Astrocyte of the hippocampus (primary cell): ENCODE results near the gene DARS2.

ENCODE experiments used
- DNase-seq: peaks from one replicate; pipeline ENCODE4 v3.0.0; 2011; ENCODE audit warnings: low read depth, low spot score

DARS2 gene

DNA sequence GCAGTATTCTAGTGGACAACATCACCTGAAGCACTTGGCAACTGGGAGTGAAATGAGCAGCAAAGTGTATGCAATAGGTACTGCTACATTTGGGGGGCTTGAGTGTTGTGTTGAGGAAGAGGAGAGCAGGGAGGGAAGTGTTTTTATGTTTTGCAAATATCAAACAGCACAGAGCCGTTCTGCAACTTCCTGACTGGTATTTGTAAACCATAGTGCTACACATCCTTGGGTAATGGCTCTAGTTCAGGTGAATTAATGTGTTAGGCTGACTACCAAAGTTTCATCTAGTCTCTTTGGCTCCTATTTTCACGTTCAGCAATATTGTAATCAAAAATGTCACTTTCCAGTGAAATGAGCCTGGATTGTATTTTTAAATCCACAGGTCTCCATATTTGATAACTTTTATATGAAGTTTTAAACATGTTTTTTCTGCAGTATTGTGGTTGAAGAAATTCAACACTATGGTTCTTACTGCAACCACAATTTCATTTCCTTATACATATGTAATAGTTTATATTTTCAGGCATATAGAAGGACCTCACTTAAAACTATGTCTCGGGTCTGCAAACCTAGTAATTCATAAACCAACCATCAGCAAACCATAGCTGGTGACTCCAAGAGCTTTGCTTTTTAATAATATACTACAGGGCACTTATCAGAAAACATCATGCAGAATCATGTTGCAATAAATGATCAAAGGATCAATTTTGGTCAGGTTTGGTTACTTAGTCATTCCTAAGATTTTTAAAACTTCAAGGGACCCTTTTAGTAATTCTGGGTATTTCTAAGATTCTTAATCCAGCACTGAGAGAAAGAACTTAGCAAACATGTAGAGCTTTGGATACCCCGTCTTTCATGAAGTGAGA is 62.5 kb downstream of the DARS2 start:
- DNase-seq = no peak

- DNase-seq = no peak
Measured at GRCh38 chr1:173887627-173888026, 63.2 kb downstream of the DARS2 start.

DNA sequence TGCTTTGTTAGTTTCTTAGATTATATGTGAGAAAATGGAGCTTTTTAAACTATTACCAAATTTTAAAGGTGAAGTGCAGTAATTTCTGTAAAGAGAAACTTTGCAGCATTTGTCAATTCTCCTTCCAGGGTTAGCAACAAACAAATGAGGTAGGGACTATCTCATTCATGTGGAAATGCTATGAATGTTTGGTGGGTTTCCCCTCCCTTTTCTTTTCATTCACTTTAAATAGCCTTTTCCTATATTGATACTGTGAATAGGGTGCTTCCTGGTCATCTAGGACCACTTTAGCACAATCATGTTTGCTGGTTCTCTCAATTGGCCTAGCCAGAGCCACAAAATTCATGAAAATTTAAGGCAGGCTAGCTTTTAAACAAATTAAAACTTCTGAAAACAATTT is 64.3 kb downstream of the DARS2 start:
- DNase-seq = no peak

GRCh38 chr1:173889885-173890284 is 65.4 kb downstream of the DARS2 start:
- DNase-seq = no peak

DNA sequence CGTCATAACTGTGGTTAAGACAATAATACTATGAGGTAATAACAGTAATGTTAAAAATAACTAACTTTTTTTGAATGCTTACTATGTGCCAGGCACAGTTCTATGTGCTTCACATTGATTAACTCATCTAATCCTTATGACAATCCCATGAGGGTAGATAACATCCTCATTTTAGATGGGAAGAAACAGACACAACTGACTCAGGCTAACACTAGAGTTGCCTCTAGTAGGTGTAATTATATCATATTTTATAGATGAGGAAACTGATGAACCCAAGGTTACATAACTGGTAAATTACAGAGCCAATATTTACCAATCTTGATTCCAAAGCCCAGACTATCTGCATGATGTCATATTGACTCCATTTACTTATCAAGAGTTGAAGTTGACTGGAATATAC is 69.1 kb downstream of the DARS2 start:
- DNase-seq = no peak

DNA sequence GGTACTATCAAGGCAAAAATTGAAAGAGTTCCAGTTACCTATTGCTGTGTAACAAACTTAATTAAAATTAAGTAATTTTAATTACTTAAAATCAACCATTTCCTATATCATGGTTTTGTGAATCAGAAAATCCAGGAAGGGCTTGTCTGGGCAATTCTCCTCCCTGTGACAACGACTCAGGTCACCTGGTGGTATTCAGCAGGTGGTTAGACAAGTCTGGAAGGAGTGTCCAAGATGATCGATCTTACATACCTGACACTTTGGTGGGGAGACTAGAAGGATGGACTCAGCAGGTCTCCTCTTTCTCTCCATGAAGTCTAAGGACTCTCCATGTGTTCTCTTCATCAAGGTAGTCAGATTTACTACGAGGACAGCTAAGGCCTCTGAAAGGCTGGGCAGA is 69.7 kb downstream of the DARS2 start:
- DNase-seq = no peak

DNA sequence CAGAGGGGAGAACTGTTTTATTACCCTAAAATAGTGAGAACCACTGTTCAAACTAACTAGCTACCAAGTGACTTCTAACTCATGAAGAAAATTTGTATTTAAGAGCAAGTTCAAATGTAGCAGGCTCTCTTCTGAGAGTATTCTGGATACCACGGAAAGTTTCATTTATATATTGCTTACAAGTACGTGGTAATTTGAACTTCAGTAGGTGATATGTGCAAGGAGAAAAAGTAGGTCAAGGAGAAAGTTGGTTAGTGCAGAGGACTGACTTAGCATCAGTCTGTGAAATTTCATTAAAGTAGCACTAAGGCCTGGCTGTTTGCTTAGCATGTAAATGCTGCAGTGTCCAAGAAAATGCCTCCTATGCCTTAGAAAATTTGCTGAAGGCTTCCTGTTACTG is 76.0 kb downstream of the DARS2 start:
- DNase-seq = no peak

DNA sequence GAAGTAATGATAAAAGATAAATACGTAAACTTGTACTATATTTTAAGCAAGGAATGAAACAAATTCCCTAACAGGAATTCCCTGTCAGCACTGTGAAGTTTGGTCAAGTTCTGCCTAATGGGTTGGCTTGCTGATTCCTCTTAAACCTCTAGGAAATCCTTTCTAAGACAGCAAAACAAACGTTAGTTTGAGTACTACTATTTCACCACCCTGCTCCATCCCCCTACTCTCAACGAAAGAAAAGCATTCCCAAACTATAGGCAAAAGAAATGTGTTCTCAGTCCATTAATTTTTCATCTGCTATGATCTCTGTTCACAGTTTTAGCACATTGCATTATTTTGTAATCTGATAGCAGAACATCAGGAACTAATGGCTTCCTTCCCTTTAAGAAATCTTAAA is 76.5 kb downstream of the DARS2 start:
- DNase-seq = no peak

DNA sequence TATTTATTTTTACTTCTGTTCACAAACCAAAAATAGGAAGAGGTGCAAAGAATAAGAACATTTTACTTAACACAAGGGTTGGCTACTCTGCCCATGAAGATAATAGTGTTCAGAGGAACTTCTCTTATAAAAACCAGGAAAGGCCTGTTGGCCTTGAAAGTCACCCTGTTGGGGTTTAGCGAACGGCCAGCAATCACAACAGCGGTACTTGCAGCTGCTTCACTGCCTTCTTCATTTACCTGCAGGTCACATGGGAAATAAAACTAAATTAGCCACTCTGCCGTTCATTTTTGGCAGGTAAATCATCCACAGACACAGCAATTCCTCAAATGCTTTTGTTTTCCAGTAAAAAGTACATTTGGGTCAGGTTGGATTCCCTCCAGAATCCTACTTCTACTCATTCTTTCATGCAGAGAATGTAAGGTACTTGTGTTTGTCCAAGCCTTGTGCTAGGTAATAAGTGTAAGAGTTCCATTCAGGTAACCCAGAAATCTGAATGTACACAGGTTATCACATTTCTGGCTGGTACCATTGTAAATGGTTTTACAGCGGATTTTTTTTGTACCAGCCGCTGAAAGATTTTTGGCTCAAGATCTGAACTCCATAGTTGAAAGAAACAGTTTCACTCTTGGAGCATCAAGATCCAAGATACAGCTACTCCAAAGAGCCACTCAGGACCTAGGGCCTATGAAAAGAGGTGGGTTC is 79.5 kb downstream of the DARS2 start:
- DNase-seq = no peak
